SK-N-SH (cell line): ENCODE results near the gene AP5B1. TPM values are rescaled to one million over a fixed set of nuclear protein-coding genes. Genes with fewer than 3 reads are reported as not detected.

Experiments
- CTCF ChIA-PET: fragments of 300-600, 350-600 bp; formaldehyde crosslinking; extraction: SDS; loops from one replicate; lab custom pipeline; 2021; lab: Yijun Ruan, JAX
- POLR2A ChIA-PET: fragments of 350-600 bp; sonication (Branson Sonifier 250); formaldehyde crosslinking; extraction: SDS; loops from one replicate; lab custom pipeline; 2020; ENCODE audit warnings: antibody characterized with exemption, inconsistent platforms; lab: Yijun Ruan, JAX
- DNase-seq: peaks from one replicate; pipeline ENCODE4 v3.0.0; 2012
- H2AFZ ChIP-seq: fragments of 200-600 bp; sonication (generic); 2 replicates; pipeline ENCODE4 v1.8.1; 2016; ENCODE audit warnings: antibody characterized with exemption, mild to moderate bottlenecking, low read depth
- H3F3A ChIP-seq: fragments of 200-600 bp; sonication (generic); replicated peaks from 2 replicates; pipeline ENCODE3; 2016; ENCODE audit warnings: antibody characterized with exemption, mild to moderate bottlenecking; ENCODE audit not compliant: insufficient read depth
- H3K27ac ChIP-seq, 2 experiments: fragments of 200-500 bp in 1 of 2; fragments of 200-600 bp in 1 of 2; sonication (Bioruptor generic) in 1 of 2; sonication (generic), shearing (Covaris generic) in 1 of 2; 2 replicates each; pipeline versions ENCODE4 v1.5.1 to v1.6.1; 2014 to 2016; ENCODE audit warnings: low read depth in 2 of 2, inconsistent platforms in 1 of 2, low read length in 1 of 2, mild to moderate bottlenecking in 1 of 2, mixed read lengths in 1 of 2
- H3K27me3 ChIP-seq: fragments of 200-600 bp; sonication (generic), shearing (Covaris generic); 2 replicates; pipeline ENCODE4 v1.6.1; 2016; ENCODE audit warnings: mixed run types; ENCODE audit not compliant: insufficient read depth
- H3K36me3 ChIP-seq, 2 experiments: fragments of 200-500 bp in 1 of 2; fragments of 200-600 bp in 1 of 2; sonication (Bioruptor generic) in 1 of 2; sonication (generic) in 1 of 2; replicated peaks in 1 of 2; 2 replicates each; pipeline versions ENCODE3 to v1.5.1; 2014 to 2016; ENCODE audit warnings: low read length in 1 of 2, mild to moderate bottlenecking in 1 of 2; ENCODE audit not compliant: insufficient read depth in 2 of 2, control insufficient read depth in 1 of 2
- H3K4me1 ChIP-seq, 2 experiments: fragments of 200-500 bp in 1 of 2; fragments of 200-600 bp in 1 of 2; sonication (Bioruptor generic) in 1 of 2; sonication (generic), shearing (Covaris generic) in 1 of 2; 2 replicates each; pipeline versions ENCODE4 v1.5.1 to v1.6.1; 2014 to 2016; ENCODE audit warnings: low read depth in 1 of 2, low read length in 1 of 2, mixed run types in 1 of 2; ENCODE audit not compliant: insufficient read depth in 2 of 2, control insufficient read depth in 1 of 2
- H3K4me2 ChIP-seq: fragments of 200-600 bp; sonication (generic), shearing (Covaris generic); 2 replicates; pipeline ENCODE4 v1.6.1; 2017; ENCODE audit warnings: mixed run types
- H3K4me3 ChIP-seq, 2 experiments: fragments of 200-500 bp in 1 of 2; fragments of 200-600 bp in 1 of 2; sonication (Bioruptor generic) in 1 of 2; sonication (generic), shearing (Covaris generic) in 1 of 2; 2 replicates each; pipeline versions ENCODE4 v1.5.1 to v1.8.1; 2014 to 2016; ENCODE audit warnings: low read depth in 2 of 2, inconsistent platforms in 1 of 2, low read length in 1 of 2, mild to moderate bottlenecking in 1 of 2, mixed read lengths in 1 of 2, moderate library complexity in 1 of 2
- H3K79me2 ChIP-seq: fragments of 200-600 bp; sonication (generic); 2 replicates; pipeline ENCODE4 v1.8.1; 2017; ENCODE audit warnings: mild to moderate bottlenecking; ENCODE audit not compliant: insufficient read depth
- H3K9ac ChIP-seq: fragments of 200-600 bp; sonication (generic); 2 replicates; pipeline ENCODE4 v1.6.1; 2017; ENCODE audit warnings: mixed run types
- H3K9me2 ChIP-seq: fragments of 200-600 bp; sonication (generic); 2 replicates; pipeline ENCODE4 v1.6.1; 2017; ENCODE audit warnings: mixed run types
- H3K9me3 ChIP-seq: fragments of 200-600 bp; sonication (generic); 2 replicates; pipeline ENCODE4 v1.6.1; 2017; ENCODE audit warnings: mixed run types, mild to moderate bottlenecking, moderate library complexity
- H4K20me1 ChIP-seq: fragments of 200-600 bp; sonication (generic); 2 replicates; pipeline ENCODE4 v1.6.1; 2017; ENCODE audit warnings: mild to moderate bottlenecking, mixed run types; ENCODE audit not compliant: insufficient read depth
- CHD2 ChIP-seq: fragments of 150-350 bp; IDR thresholded peaks from 2 replicates; pipeline ENCODE4 v1.6.1; 2018; ENCODE audit warnings: low read length; ENCODE audit not compliant: partially characterized antibody
- ELF1 ChIP-seq: IDR thresholded peaks from 2 replicates; pipeline ENCODE4 v1.4.0; 2012
- EZH2phosphoT487 ChIP-seq: fragments of 200-600 bp; sonication (generic); IDR thresholded peaks from 2 replicates; pipeline ENCODE4 v1.6.1; 2017; ENCODE audit warnings: low read depth, mixed run types, mild to moderate bottlenecking, antibody characterized with exemption, moderate library complexity, borderline replicate concordance
- FOSL2 ChIP-seq: IDR thresholded peaks from 2 replicates; pipeline ENCODE4 v1.4.0; 2012; ENCODE audit warnings: low read depth, mild to moderate bottlenecking, moderate library complexity, borderline replicate concordance
- GATA2 ChIP-seq: sonication (generic); formaldehyde crosslinking; IDR thresholded peaks from 2 replicates; pipeline ENCODE4 v1.5.0; 2020; ENCODE audit warnings: mild to moderate bottlenecking, missing genetic modification reagents
- RCOR1 ChIP-seq: fragments of 150-350 bp; IDR thresholded peaks from 2 replicates; pipeline ENCODE4 v1.6.1; 2017; ENCODE audit warnings: antibody characterized with exemption, low read length
- SIN3A ChIP-seq: IDR thresholded peaks from 2 replicates; pipeline ENCODE4 v1.6.1; 2012; ENCODE audit warnings: low read depth, mild to moderate bottlenecking, low read length, moderate library complexity, borderline replicate concordance
- ZBTB33 ChIP-seq: IDR thresholded peaks from 2 replicates; pipeline ENCODE4 v1.4.0; 2012; ENCODE audit warnings: low read depth, borderline replicate concordance
- WGBS: methylation state at CpG from one replicate; pipeline ENCODE4 v1.1.6; 2017; ENCODE audit warnings: low lambda C conversion rate; 5-methylcytosine and 5-hydroxymethylcytosine counted together
- polyA plus RNA-seq, 3 experiments: library from polyadenylated mRNA; depleted of rRNA; stranded (reverse); fragments of >200 nt; gene quantifications; 2 replicates each; pipeline ENCODE4 v1.2.3, GENCODE V29; 2012
- TF ChIP-seq, protein P1 (sequence below): IDR thresholded peaks from 2 replicates; pipeline ENCODE4 v1.6.1; 2012; ENCODE audit warnings: mild to moderate bottlenecking, low read depth, low read length, moderate library complexity

Gene AP5B1
- polyA plus RNA-seq, 1 of the 3 experiments (the other 2 are of a cell fraction), result 3.8 TPM

DNA sequence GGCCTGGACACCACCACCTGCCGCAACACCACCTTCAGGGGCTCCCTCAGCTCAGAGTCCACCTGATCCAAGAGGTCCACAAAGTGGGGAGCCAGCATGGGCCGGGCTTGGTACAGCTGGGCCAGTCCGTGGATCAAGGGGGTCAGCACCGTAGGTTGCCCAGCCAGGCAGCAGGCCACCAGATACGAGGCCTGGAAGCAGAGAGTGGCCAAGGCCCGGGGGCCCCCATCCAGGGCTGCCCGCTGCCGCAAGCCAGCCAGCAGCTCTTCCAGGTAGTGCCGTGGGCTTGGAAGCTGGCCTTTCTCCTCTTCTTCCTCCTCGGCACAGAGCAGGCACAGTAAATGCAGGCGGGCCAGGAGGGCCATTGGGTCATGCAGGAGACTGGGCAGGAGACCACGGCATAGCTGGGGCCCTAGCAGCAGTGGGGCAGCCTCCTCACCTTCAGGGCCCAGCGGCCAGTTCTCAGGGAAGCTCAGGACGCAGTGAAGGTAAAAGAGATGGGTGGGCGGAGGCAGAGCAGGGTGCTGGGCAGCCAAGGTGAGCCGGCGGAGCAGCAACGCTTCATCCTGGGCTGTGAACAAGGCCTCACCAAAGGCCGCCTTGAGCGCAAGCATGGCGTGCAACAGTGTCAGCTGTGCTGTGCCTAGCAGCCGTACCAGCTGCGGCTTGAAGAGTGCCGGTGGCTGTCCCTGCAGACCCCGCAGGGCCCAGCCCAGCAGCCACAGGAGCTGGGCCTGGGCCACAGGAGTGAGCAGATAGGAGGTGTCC is 1.7 kb downstream of the AP5B1 start:
- Histone ChIP-seq H3K4me3 (peak overlapping the region; percentile 62 to 70; a peak in 3 of 4 replicates), H3F3A (peaks cover 12% of the 10 kb centered on the region), H3K79me2 (peaks cover 15% of the 10 kb centered on the region; the same call in 1 of the 2 replicates), H3K36me3 (peaks cover 0 to 12% of the 10 kb centered on the region in 2 experiments), H3K9ac (0 out of 2 replicates have a peak overlapping the region, but pooled peaks have one; percentile 88), H3K4me2 (peak overlapping the region; percentile 95)
- CTCF ChIA-PET, result interaction anchor here (0.6 to 8.6 kb wide), 36 partner anchors 8 to 211 kb away, joined by 3 to 152 read pairs (median 5); partner anchors contain the start of genes FIBP, KAT5, MUS81 and RNASEH2C
- no peak for TF ChIP-seq ELF1
- TF ChIP-seq CHD2, result no peak
- TF ChIP-seq EZH2phosphoT487, result no peak
- TF ChIP-seq SIN3A, result no peak
- TF ChIP-seq, protein P1, sequence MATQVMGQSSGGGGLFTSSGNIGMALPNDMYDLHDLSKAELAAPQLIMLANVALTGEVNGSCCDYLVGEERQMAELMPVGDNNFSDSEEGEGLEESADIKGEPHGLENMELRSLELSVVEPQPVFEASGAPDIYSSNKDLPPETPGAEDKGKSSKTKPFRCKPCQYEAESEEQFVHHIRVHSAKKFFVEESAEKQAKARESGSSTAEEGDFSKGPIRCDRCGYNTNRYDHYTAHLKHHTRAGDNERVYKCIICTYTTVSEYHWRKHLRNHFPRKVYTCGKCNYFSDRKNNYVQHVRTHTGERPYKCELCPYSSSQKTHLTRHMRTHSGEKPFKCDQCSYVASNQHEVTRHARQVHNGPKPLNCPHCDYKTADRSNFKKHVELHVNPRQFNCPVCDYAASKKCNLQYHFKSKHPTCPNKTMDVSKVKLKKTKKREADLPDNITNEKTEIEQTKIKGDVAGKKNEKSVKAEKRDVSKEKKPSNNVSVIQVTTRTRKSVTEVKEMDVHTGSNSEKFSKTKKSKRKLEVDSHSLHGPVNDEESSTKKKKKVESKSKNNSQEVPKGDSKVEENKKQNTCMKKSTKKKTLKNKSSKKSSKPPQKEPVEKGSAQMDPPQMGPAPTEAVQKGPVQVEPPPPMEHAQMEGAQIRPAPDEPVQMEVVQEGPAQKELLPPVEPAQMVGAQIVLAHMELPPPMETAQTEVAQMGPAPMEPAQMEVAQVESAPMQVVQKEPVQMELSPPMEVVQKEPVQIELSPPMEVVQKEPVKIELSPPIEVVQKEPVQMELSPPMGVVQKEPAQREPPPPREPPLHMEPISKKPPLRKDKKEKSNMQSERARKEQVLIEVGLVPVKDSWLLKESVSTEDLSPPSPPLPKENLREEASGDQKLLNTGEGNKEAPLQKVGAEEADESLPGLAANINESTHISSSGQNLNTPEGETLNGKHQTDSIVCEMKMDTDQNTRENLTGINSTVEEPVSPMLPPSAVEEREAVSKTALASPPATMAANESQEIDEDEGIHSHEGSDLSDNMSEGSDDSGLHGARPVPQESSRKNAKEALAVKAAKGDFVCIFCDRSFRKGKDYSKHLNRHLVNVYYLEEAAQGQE, result no peak
- no peak for TF ChIP-seq FOSL2
- TF ChIP-seq ZBTB33, result no peak
- no peak for TF ChIP-seq GATA2 (CRISPR knock-in tag)
- no peak for TF ChIP-seq RCOR1
- TF ChIP-seq, all 33 proteins: peak for 0
- Histone ChIP-seq H3K27ac (no peak overlapping the region), H4K20me1 (peaks cover 6% of the 10 kb centered on the region; the same call in 1 of the 2 replicates), H3K27me3 (no peaks in the 10 kb centered on the region), H3K9me3 (no peaks in the 10 kb centered on the region), H2AFZ (no peak overlapping the region), H3K4me1 (peaks cover 0 to 11% of the 10 kb centered on the region in 2 experiments; a peak in 1 of 4 replicates), H3K9me2 (no peaks in the 10 kb centered on the region)
- POLR2A ChIA-PET, result interaction anchor here (0.6 to 1.6 kb wide), 2 partner anchors 68 to 71 kb away, joined by 3 to 5 read pairs; no protein-coding TSS in a partner anchor
- WGBS, result 100% methylated on average over 11 of the region's 25 CpGs
- peak; percentile 24 for DNase-seq
